NCI-H146 (cell line): ENCODE measurements around the gene PCDHB5.
"Not testable (repeated sequence)": the region's sequence is repeated elsewhere in the genome, so short reads cannot be mapped to it uniquely, and the experiment has no call there.

Experiments
- DNase-seq: peaks from one replicate; lab custom pipeline; 2025; lab: John Stamatoyannopoulos, UW

PCDHB5 gene

DNA sequence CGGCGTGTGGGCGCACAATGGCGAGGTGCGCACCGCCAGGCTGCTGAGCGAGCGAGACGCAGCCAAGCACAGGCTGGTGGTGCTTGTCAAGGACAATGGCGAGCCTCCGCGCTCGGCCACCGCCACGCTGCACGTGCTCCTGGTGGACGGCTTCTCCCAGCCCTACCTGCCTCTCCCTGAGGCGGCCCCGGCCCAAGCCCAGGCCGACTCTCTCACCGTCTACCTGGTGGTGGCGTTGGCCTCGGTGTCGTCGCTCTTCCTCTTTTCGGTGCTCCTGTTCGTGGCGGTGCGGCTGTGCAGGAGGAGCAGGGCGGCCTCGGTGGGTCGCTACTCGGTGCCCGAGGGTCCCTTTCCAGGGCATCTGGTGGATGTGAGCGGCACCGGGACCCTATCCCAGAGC, 17.1 kb downstream of the PCDHB5 start:
- DNase-seq = not testable (repeated sequence)

DNA sequence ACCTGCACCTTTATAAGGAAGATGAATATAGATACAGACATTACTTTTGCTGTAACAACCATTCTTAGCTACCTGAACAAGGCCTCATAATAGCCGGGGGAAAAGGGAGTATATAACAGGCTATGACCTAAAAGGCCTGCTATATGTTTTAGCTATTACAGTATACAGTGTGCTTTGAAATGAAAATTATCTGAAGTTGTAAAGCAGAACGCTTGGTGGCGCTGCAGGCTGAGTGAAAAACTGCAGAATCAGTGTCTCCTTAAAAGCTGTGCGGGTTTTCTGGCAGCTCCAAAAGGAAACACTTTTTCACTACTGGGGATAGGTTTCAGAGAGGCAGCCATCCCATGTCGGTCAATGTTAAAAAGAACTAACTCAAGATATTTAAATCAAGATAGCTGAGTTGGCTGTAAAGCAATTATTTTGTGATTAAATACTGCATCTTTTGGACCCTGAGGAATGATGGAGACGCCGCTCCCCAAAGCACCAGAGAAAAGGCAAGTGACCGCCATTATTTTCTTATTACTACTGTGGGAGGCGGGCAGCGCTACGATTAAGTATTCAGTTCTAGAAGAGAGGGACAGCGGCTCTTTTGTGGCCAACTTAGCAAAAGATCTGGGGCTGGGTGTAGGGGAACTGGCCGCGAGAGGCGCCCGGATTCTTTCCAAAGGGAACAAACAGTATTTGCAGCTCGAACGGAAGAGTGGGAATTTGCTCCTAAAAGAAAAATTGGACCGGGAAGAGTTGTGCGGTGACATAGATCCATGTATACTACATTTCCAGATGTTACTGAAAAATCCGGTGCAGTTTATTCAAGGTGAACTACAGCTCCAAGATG, 20.8 kb downstream of the PCDHB5 start:
- peak; percentile 17 for DNase-seq

DNA sequence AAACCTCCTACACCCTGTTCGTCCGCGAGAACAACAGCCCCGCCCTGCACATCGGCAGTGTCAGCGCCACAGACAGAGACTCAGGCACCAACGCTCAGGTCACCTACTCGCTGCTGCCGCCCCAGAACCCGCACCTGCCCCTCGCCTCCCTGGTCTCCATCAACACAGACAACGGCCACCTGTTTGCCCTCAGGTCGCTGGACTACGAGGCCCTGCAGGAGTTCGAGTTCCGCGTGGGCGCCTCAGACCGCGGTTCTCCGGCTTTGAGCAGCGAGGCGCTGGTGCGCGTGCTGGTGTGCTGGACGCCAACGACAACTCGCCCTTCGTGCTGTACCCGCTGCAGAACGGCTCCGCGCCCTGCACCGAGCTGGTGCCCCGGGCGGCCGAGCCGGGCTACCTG, 22.4 kb downstream of the PCDHB5 start:
- not testable (repeated sequence) for DNase-seq

DNA sequence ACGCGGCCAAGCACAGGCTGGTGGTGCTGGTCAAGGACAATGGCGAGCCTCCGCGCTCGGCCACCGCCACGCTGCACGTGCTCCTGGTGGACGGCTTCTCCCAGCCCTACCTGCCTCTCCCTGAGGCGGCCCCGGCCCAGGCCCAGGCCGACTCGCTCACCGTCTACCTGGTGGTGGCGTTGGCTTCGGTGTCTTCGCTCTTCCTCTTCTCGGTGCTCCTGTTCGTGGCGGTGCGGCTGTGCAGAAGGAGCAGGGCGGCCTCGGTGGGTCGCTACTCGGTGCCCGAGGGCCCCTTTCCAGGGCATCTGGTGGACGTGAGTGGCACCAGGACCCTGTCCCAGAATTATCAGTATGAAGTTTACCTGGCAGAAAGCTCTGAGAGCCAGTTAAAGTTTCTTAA, 22.9 kb downstream of the PCDHB5 start:
- not testable (repeated sequence) for DNase-seq

DNA sequence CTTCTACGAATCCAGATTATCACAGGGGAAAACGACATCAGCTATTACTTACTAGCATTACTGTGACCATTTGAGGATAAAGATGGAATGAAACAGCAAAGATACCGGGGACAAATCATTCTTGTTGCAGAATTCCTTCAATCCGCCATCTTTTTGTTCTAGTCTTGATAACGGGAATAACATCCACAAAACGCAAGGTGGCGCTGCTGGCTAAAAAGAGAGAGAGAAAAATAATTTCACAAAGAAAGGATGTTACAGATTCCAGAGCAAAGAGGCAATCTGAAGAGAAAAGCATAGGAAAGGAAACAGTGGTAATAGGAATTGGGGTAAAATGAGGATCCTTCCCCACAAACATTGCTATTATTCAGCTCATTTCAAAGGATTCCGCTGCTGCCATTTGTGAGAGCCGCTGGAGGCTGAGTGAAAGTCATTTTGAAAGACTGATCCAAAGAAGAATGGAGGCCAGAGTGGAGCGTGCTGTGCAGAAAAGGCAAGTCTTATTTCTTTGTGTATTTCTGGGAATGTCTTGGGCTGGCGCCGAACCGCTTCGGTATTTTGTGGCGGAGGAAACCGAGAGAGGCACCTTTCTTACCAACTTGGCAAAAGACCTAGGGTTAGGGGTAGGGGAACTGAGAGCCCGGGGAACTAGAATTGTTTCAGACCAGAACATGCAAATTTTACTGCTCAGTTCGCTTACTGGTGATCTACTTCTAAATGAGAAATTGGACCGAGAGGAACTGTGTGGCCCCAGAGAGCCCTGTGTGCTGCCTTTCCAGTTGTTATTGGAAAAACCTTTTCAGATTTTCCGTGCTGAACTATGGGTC, 37.6 kb downstream of the PCDHB5 start, which contains the start of gene PCDHB7:
PCDHB7 (plus strand) TSS at position 264 of the 824 bp plus-strand sequence; CDS start at position 456, 192 bp downstream.
- peak; percentile 31 for DNase-seq

DNA sequence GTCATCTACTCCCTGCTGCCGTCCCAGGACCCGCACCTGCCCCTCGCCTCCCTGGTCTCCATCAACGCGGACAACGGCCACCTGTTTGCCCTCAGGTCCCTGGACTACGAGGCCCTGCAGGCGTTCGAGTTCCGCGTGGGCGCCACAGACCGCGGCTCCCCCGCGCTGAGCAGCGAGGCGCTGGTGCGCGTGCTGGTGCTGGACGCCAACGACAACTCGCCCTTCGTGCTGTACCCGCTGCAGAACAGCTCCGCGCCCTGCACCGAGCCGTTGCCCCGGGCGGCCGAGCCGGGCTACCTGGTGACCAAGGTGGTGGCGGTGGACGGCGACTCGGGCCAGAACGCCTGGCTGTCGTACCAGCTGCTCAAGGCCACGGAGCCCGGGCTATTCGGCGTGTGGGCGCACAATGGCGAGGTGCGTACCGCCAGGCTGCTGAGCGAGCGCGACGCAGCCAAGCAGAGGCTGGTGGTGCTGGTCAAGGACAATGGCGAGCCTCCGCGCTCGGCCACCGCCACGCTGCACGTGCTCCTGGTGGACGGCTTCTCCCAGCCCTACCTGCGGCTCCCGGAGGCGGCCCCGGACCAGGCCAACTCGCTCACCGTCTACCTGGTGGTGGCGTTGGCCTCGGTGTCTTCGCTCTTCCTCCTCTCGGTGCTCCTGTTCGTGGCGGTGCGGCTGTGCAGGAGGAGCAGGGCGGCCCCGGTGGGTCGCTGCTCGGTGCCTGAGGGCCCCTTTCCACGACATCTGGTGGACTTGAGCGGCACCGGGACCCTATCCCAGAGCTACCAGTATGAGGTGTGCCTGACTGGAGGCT, 39.5 kb downstream of the PCDHB5 start:
- not testable (repeated sequence) for DNase-seq

DNA sequence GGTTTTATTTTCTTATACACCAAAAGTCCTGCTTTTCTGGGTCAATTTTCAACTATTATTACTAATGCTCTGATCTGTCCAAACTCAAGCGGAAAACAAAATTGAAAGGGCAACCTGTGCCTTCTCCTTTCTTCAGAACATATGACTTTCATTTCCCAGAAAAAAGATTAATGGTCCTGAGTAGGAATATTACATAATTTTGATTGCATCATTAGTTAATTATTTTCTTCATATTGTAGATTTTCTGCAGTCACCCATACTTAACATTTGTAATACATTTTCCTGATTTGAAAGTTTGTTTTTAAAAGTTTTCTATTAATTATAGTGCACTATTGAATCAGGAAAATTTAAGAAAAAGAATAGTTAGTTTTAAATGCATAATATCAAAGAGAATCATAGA, 40.9 kb downstream of the PCDHB5 start:
- no peak for DNase-seq

DNA sequence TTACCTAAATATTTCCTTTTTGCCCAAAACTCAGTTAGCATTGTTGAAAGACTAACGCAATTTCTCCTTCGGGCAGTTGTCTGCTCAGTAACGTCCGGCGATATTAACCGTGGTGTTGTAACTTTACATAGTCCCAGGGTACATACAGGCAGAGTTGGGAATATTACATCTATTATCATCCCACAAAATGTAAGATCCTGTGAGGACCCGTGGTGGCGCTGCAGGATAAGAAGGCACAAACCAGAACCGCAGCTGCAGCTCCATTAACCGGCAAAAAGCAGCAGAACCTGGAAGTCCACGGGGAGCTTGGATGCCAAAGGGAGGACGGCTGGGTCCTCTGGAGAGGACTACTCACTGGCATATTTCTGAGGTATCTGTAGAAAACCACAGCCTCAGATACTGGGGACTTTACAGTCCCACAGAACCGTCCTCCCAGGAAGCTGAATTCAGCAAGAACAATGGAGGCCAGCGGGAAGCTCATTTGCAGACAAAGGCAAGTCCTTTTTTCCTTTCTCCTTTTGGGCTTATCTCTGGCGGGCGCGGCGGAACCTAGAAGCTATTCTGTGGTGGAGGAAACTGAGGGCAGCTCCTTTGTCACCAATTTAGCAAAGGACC, 42.7 kb downstream of the PCDHB5 start, which contains the start of gene PCDHB8:
PCDHB8 (plus strand) TSS at position 214 of the 615 bp plus-strand sequence; CDS start at position 459, 245 bp downstream.
- peak; percentile 58 for DNase-seq

DNA sequence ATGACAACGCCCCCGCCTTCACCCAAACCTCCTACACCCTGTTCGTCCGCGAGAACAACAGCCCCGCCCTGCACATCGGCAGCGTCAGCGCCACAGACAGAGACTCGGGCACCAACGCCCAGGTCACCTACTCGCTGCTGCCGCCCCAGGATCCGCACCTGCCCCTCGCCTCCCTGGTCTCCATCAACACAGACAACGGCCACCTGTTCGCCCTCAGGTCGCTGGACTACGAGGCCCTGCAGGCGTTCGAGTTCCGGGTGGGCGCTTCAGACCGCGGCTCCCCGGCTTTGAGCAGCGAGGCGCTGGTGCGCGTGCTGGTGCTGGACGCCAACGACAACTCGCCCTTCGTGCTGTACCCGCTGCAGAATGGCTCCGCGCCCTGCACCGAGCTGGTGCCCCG, 44.4 kb downstream of the PCDHB5 start:
- DNase-seq = not testable (repeated sequence)

DNA sequence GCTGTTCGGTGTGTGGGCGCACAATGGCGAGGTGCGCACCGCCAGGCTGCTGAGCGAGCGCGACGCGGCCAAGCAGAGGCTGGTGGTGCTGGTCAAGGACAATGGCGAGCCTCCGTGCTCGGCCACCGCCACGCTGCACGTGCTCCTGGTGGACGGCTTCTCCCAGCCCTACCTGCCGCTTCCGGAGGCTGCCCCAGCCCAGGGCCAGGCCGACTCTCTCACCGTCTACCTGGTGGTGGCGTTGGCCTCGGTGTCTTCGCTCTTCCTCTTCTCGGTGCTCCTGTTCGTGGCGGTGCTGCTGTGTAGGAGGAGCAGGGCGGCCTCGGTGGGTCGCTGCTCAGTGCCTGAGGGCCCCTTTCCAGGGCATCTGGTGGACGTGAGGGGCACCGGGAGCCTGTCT, 44.9 kb downstream of the PCDHB5 start:
- DNase-seq = not testable (repeated sequence)

DNA sequence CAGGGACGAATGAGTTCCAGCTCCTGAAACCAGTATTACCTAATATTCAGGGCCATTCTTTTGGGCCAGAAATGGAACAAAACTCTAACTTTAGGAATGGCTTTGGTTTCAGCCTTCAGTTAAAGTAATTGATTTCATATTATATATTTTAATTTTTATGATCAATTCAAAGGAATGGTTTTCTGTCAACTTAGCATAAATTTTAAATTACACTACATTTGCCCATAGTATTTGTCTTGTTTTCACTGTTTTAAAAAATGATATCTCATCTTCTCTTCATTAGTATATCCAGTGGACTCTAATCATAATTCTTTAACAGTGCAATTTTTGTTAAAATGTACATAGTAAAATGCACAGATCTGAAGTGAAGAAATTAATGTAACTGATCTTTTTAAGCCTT, 45.3 kb downstream of the PCDHB5 start:
- no peak for DNase-seq

DNA sequence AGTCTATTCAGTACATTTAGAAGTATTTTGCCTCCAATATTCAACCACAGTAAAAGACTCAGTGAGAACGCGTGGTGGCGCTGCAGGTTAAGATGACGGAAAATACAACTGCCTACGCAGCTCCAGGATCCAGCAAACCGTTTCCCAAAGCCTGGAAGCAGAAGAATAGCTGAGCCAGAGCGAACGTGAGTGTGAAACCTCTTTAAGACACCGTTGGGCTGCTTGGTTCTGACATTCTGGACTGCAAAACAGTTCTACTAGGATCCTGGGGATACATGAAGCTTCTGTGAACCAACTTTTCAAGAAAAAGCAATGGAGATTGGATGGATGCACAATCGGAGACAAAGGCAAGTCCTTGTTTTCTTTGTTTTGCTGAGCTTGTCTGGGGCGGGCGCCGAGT, 47.2 kb downstream of the PCDHB5 start, which contains the start of gene PCDHB16:
PCDHB16 (plus strand) TSS at position 140 of the 400 bp plus-strand sequence; CDS start at position 313, 173 bp downstream.
- no peak for DNase-seq

DNA sequence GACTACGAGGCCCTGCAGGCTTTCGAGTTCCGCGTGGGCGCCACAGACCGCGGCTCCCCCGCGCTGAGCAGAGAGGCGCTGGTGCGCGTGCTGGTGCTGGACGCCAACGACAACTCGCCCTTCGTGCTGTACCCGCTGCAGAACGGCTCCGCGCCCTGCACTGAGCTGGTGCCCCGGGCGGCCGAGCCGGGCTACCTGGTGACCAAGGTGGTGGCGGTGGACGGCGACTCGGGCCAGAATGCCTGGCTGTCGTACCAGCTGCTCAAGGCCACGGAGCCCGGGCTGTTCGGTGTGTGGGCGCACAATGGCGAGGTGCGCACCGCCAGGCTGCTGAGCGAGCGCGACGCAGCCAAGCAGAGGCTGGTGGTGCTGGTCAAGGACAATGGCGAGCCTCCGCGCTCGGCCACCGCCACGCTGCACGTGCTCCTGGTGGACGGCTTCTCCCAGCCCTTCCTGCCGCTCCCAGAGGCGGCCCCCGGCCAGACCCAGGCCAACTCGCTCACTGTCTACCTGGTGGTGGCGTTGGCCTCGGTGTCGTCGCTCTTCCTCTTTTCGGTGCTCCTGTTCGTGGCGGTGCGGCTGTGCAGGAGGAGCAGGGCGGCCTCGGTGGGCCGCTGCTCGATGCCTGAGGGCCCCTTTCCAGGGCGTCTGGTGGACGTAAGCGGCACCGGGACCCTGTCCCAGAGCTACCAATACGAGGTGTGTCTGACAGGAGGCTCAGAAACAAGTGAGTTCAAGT, 49.3 kb downstream of the PCDHB5 start:
- DNase-seq = not testable (repeated sequence)

DNA sequence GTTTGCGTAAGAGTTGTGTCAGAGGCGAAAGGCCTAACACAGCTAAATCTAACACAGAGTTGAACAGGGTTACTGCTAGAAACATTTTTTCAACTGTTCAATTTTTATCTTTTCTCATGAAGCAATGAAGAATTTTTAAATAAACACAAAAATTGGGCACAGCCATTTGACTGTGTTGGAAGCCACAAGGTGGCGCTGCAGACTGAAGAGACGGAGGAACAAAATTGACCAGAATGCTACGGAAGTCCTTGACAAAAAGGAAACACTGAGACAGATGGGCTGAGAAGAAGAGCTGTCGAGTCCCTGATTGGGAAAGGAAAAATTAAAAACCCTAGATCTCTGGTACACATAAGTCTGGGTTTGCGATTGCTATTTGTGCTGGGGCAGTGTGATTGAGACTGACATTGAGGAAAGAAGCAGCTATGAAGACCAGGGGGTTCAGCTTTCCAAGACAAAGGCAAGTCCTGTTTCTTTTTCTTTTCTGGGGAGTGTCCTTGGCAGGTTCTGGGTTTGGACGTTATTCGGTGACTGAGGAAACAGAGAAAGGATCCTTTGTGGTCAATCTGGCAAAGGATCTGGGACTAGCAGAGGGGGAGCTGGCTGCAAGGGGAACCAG, 52.0 kb downstream of the PCDHB5 start, which contains the start of gene PCDHB9:
PCDHB9 (plus strand) TSS at position 265 of the 616 bp plus-strand sequence; CDS start at position 423, 158 bp downstream.
- DNase-seq = peak; percentile 69
